K562 (cell line): Measurements from ENCODE around the gene ADGRD1. TPM values are rescaled to one million over a fixed set of nuclear protein-coding genes. Genes with fewer than 3 reads are reported as not detected.

Experiments
- ATF7 ChIP-seq: fragments of 450-650 bp; IDR thresholded peaks from 2 replicates; pipeline ENCODE4 v1.7.1; 2014; ENCODE audit warnings: mild to moderate bottlenecking, moderate library complexity
- CTBP1 ChIP-seq: fragments of 450-650 bp; IDR thresholded peaks from 2 replicates; pipeline ENCODE4 v1.6.1; 2016; ENCODE audit warnings: borderline replicate concordance
- DIDO1 ChIP-seq: fragments of 450-650 bp; IDR thresholded peaks from 2 replicates; pipeline ENCODE4 v1.6.1; 2016; ENCODE audit warnings: low read depth, missing biosample characterization, missing genetic modification characterization
- ELF1 ChIP-seq: fragments of 200-800 bp; sonication (Bioruptor generic); IDR thresholded peaks from 2 replicates; pipeline ENCODE4 v1.6.1; 2016; ENCODE audit warnings: missing genetic modification characterization, missing compliant biosample characterization
- ESRRB ChIP-seq: fragments of 250-450 bp; sonication (Bioruptor Pico); IDR thresholded peaks from 2 replicates; pipeline ENCODE4 v1.5.0; 2020; ENCODE audit warnings: mild to moderate bottlenecking, moderate library complexity, borderline replicate concordance
- ETV1 ChIP-seq: fragments of 450-650 bp; conservative IDR thresholded peaks from 2 replicates; pipeline ENCODE4 v1.6.1; 2016; ENCODE audit warnings: missing genetic modification characterization, control low read depth, low read depth, missing compliant biosample characterization
- FOXA3 ChIP-seq, 2 experiments: fragments of 450-650 bp in 1 of 2; sonication (generic) in 1 of 2; formaldehyde crosslinking; IDR thresholded peaks in 1 of 2; conservative IDR thresholded peaks in 1 of 2; 2 replicates each; pipeline versions ENCODE4 v1.4.0 to v1.8.0; 2020 to 2022; ENCODE audit warnings: mild to moderate bottlenecking in 2 of 2, missing genetic modification reagents in 1 of 2
- JUNB ChIP-seq: fragments of 450-650 bp; formaldehyde crosslinking; conservative IDR thresholded peaks from 2 replicates; pipeline ENCODE4 v1.4.0; 2020; ENCODE audit warnings: mild to moderate bottlenecking
- KLF10 ChIP-seq: fragments of 250-450 bp; sonication (Bioruptor Pico); IDR thresholded peaks from 2 replicates; pipeline ENCODE4 v1.6.1; 2021; ENCODE audit warnings: matching md5 sums
- KLF16 ChIP-seq: IDR thresholded peaks from 2 replicates; pipeline ENCODE4 v1.6.1; 2016; ENCODE audit warnings: antibody characterized with exemption
- LARP7 ChIP-seq: fragments of 450-650 bp; IDR thresholded peaks from 2 replicates; pipeline ENCODE4 v1.6.1; 2016
- MAFG ChIP-seq: fragments of 450-650 bp; conservative IDR thresholded peaks from 2 replicates; pipeline ENCODE4 v1.6.1; 2016; ENCODE audit warnings: missing genetic modification characterization, missing compliant biosample characterization
- MTA1 ChIP-seq: fragments of 450-650 bp; IDR thresholded peaks from 2 replicates; pipeline ENCODE4 v1.6.1; 2017; ENCODE audit warnings: borderline replicate concordance
- NCOA6 ChIP-seq: fragments of 450-650 bp; IDR thresholded peaks from 2 replicates; pipeline ENCODE4 v1.6.1; 2017; ENCODE audit warnings: mild to moderate bottlenecking
- PCBP1 ChIP-seq: fragments of 200-400 bp; formaldehyde crosslinking; IDR thresholded peaks from 2 replicates; pipeline ENCODE4 v1.6.1; 2018; ENCODE audit warnings: mild to moderate bottlenecking, low read depth, low read length; ENCODE audit not compliant: poor library complexity, severe bottlenecking
- RUNX1 ChIP-seq: sonication (generic); IDR thresholded peaks from 2 replicates; pipeline ENCODE4 v1.6.1; 2016; ENCODE audit warnings: antibody characterized with exemption, low read depth
- TBP ChIP-seq: optimal IDR thresholded peaks from 2 replicates; pipeline ENCODE3; 2011; ENCODE audit warnings: low read depth, low read length, improper control_type of control experiment
- THRB ChIP-seq: fragments of 450-650 bp; formaldehyde crosslinking; conservative IDR thresholded peaks from 2 replicates; pipeline ENCODE4 v1.4.0; 2022; ENCODE audit warnings: mild to moderate bottlenecking, missing genetic modification characterization
- ZNF3 ChIP-seq: fragments of 250-450 bp; sonication (Bioruptor Pico); IDR thresholded peaks from 2 replicates; pipeline ENCODE4 v1.5.0; 2021; ENCODE audit warnings: mild to moderate bottlenecking, moderate library complexity
- ZNF589 ChIP-seq: fragments of 200-800 bp; sonication (Bioruptor generic); IDR thresholded peaks from 2 replicates; pipeline ENCODE4 v1.6.1; 2016; ENCODE audit warnings: low read depth, missing genetic modification characterization, missing compliant biosample characterization
- ZNF696 ChIP-seq: fragments of 250-450 bp; sonication (Bioruptor Pico); conservative IDR thresholded peaks from 2 replicates; pipeline ENCODE4 v1.4.0; 2020; ENCODE audit warnings: mild to moderate bottlenecking, moderate library complexity
- ZNF717 ChIP-seq: fragments of 250-450 bp; sonication (Bioruptor Pico); IDR thresholded peaks from 2 replicates; pipeline ENCODE4 v1.5.0; 2021
- polyA plus RNA-seq, 8 experiments: library from polyadenylated mRNA; depleted of rRNA in 4 of 8; stranded (reverse) in 5 of 8; unstranded in 3 of 8; fragments of >200 nt; fragmentation: Nextera tagmentation in 2 of 8; fragmentation: Illumina TruSeq in 1 of 8; extraction: Ambion mirVana in 2 of 8; extraction: Trizol in 1 of 8; gene quantifications; 2 replicates each; pipeline versions ENCODE4 v1.2.1 to v1.2.3, GENCODE V29; 2011 to 2014; ENCODE audit warnings: inconsistent platforms in 1 of 8, missing spikeins in 1 of 8
- total RNA-seq, 7 experiments: library from RNA; depleted of rRNA in 6 of 7; stranded (reverse); fragments of >200 nt in 6 of 7; fragmentation: Illumina TruSeq in 2 of 7; extraction: Trizol in 2 of 7; gene quantifications; 2 replicates each; pipeline versions ENCODE4 v1.2.1 to v1.2.3, GENCODE V29; 2011 to 2021; ENCODE audit warnings: low replicate concordance in 1 of 7
- TF ChIP-seq, protein P1 (sequence below): fragments of 450-650 bp; formaldehyde crosslinking; IDR thresholded peaks from 2 replicates; pipeline ENCODE4 v1.4.0; 2020; ENCODE audit warnings: mild to moderate bottlenecking, moderate library complexity
- TF ChIP-seq, protein P2 (sequence below): sonication (generic); IDR thresholded peaks from 2 replicates; pipeline ENCODE4 v1.6.1; 2016
- TF ChIP-seq, protein P3 (sequence below): fragments of 250-450 bp; sonication (Bioruptor Pico); IDR thresholded peaks from 2 replicates; pipeline ENCODE4 v1.5.0; 2020; ENCODE audit warnings: mild to moderate bottlenecking
- TF ChIP-seq, protein P4 (sequence below): IDR thresholded peaks from 2 replicates; pipeline ENCODE4 v1.6.1; 2011; ENCODE audit not compliant: insufficient read length; ENCODE audit errors: extremely low read depth

ADGRD1 gene
- total and polyA plus RNA-seq, 9 of the 15 experiments (the other 6 are each of a cell fraction or from before 2014, with no cell fraction given), result 1.7 to 11.7 (median 3.3) TPM

DNA sequence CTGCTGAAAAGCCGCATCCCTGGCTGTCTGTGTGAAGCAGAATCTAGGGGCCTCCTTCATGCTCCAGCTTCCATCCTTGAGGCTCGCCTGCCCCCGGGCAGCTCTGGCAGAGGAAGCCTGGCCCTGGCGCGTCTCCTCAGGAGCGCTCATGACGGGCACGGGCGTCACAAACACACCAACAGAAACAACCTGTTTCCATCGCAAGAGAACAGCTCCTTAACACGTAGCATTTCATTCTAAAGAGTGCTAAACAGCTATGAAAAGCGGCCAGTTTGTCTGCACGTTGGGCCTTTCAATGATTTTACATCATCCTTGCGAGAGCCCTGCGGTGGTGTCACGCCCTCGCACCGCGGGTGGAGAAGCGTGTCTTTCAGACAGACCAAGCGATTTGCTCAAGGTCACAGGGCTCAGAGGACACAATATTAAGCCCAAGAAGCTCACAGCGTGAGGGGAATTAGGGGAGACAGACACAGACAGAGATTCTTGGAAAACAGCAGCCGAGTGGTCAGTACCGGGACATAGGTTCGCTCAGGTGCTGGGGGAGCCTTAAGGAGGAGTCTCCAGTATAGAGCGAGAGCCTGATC lies 4.9 kb downstream of the ADGRD1 start (continued):
- TF ChIP-seq, protein P1, sequence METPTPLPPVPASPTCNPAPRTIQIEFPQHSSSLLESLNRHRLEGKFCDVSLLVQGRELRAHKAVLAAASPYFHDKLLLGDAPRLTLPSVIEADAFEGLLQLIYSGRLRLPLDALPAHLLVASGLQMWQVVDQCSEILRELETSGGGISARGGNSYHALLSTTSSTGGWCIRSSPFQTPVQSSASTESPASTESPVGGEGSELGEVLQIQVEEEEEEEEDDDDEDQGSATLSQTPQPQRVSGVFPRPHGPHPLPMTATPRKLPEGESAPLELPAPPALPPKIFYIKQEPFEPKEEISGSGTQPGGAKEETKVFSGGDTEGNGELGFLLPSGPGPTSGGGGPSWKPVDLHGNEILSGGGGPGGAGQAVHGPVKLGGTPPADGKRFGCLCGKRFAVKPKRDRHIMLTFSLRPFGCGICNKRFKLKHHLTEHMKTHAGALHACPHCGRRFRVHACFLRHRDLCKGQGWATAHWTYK, result no peak
- TF ChIP-seq JUNB (CRISPR knock-in tag) (no peak), ETV1 (tag) (no peak), ZNF589 (peak; percentile 91), TBP (no peak), KLF10 (CRISPR knock-in tag) (no peak), ATF7 (no peak), ZNF3 (CRISPR knock-in tag) (no peak), KLF16 (no peak), LARP7 (no peak), FOXA3 (CRISPR knock-in tag; conservative IDR thresholded peaks at IDR 0.05 in 1 of 2, IDR thresholded peaks at IDR 0.05 in 1 of 2) (no peak), MAFG (tag) (no peak), ZNF696 (CRISPR knock-in tag) (no peak), DIDO1 (tag) (no peak), THRB (0 out of 2 replicates have a peak, but pooled peaks have one; percentile 2), ESRRB (CRISPR knock-in tag) (no peak), PCBP1 (no peak), CTBP1 (0 out of 2 replicates have a peak, but pooled peaks have one; percentile 35), RUNX1 (no peak), ZNF717 (CRISPR knock-in tag) (no peak), NCOA6 (no peak), ELF1 (tag) (no peak), MTA1 (no peak)
- TF ChIP-seq, protein P2, sequence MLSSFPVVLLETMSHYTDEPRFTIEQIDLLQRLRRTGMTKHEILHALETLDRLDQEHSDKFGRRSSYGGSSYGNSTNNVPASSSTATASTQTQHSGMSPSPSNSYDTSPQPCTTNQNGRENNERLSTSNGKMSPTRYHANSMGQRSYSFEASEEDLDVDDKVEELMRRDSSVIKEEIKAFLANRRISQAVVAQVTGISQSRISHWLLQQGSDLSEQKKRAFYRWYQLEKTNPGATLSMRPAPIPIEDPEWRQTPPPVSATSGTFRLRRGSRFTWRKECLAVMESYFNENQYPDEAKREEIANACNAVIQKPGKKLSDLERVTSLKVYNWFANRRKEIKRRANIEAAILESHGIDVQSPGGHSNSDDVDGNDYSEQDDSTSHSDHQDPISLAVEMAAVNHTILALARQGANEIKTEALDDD, result no peak
- TF ChIP-seq, protein P3, sequence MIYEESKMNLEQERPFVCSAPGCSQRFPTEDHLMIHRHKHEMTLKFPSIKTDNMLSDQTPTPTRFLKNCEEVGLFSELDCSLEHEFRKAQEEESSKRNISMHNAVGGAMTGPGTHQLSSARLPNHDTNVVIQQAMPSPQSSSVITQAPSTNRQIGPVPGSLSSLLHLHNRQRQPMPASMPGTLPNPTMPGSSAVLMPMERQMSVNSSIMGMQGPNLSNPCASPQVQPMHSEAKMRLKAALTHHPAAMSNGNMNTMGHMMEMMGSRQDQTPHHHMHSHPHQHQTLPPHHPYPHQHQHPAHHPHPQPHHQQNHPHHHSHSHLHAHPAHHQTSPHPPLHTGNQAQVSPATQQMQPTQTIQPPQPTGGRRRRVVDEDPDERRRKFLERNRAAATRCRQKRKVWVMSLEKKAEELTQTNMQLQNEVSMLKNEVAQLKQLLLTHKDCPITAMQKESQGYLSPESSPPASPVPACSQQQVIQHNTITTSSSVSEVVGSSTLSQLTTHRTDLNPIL (CRISPR knock-in tag), result no peak
- TF ChIP-seq, protein P4, sequence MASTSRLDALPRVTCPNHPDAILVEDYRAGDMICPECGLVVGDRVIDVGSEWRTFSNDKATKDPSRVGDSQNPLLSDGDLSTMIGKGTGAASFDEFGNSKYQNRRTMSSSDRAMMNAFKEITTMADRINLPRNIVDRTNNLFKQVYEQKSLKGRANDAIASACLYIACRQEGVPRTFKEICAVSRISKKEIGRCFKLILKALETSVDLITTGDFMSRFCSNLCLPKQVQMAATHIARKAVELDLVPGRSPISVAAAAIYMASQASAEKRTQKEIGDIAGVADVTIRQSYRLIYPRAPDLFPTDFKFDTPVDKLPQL, result no peak
